Sigmoid colon (tissue), 3 donors: ENCODE data around the gene TRIP13.

Experiments
- POLR2A ChIP-seq, 2 donors: fragments of 450-650 bp; IDR thresholded peaks; one replicate each; pipeline ENCODE4 v1.6.1; 2016; ENCODE audit warnings: antibody characterized with exemption in 2 of 2, mild to moderate bottlenecking in 2 of 2, moderate library complexity in 2 of 2
- TF ChIP-seq, protein P1 (sequence below), 4 experiments: fragments of 450-650 bp in 3 of 4; fragments of 200-600 bp in 1 of 4; IDR thresholded peaks; one replicate each; pipeline ENCODE4 v1.5.1; 2016 to 2019; ENCODE audit warnings: antibody characterized with exemption in 4 of 4, mild to moderate bottlenecking in 3 of 4, moderate library complexity in 2 of 4

DNA sequence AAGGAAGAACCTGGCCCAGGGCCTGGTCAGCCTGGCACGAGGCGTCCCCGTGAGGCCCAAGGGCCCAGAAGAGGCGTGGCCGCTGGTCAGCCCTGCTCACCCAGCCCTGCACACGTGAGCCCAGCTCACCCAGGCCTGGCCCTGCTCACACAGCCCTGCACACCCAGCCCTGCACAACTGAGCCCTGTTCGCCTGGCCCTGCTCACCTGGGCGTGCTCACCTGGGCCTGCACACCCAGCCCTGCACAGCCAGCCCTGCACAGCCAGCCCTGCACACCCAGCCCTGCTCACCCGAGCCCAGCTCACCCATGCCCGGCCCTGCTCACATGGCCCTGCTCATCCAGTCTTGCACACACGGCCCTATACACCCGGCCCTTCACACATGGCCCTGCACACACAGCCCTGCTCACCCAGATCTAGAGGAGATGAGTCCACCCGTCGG is 44.0 kb upstream of the TRIP13 start:
- TF ChIP-seq POLR2A (IDR thresholded peaks at IDR 0.05), result no peak
- TF ChIP-seq, protein P1, sequence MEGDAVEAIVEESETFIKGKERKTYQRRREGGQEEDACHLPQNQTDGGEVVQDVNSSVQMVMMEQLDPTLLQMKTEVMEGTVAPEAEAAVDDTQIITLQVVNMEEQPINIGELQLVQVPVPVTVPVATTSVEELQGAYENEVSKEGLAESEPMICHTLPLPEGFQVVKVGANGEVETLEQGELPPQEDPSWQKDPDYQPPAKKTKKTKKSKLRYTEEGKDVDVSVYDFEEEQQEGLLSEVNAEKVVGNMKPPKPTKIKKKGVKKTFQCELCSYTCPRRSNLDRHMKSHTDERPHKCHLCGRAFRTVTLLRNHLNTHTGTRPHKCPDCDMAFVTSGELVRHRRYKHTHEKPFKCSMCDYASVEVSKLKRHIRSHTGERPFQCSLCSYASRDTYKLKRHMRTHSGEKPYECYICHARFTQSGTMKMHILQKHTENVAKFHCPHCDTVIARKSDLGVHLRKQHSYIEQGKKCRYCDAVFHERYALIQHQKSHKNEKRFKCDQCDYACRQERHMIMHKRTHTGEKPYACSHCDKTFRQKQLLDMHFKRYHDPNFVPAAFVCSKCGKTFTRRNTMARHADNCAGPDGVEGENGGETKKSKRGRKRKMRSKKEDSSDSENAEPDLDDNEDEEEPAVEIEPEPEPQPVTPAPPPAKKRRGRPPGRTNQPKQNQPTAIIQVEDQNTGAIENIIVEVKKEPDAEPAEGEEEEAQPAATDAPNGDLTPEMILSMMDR (IDR thresholded peaks at IDR 0.05), result no peak
